GM10266 (cell line): ENCODE measurements around the gene FLYWCH1.

ENCODE experiments used
- DNase-seq: peaks from one replicate; pipeline ENCODE4 v3.0.0; 2012; ENCODE audit errors: extremely low spot score
- CTCF ChIP-seq: IDR thresholded peaks from 2 replicates; pipeline ENCODE4 v1.5.1; 2012; ENCODE audit warnings: mild to moderate bottlenecking, low read depth; ENCODE audit not compliant: control insufficient read depth, insufficient read depth; ENCODE audit errors: missing control alignments

FLYWCH1 gene

GRCh38 chr16:2949705-2950352, 38.1 kb downstream of the FLYWCH1 start:
- no peak for DNase-seq

GRCh38 chr16:2950353-2950724, 38.6 kb downstream of the FLYWCH1 start:
- DNase-seq, result no peak
- TF ChIP-seq CTCF, result no peak

More at GRCh38 chr16:2949705-2950352, 38.1 kb downstream of the FLYWCH1 start:
- TF ChIP-seq CTCF, result no peak

- no peak for DNase-seq
Measured at GRCh38 chr16:2950773-2951172, 39.0 kb downstream of the FLYWCH1 start.

GRCh38 chr16:2952679-2953078, 40.9 kb downstream of the FLYWCH1 start:
- TF ChIP-seq CTCF, result no peak
- no peak for DNase-seq

More at GRCh38 chr16:2950773-2951172, 39.0 kb downstream of the FLYWCH1 start:
- no peak for TF ChIP-seq CTCF

- no peak for TF ChIP-seq CTCF
- DNase-seq, result no peak
Measured at GRCh38 chr16:2953706-2954627, 42.2 kb downstream of the FLYWCH1 start.

GRCh38 chr16:2954656-2955381, 43.1 kb downstream of the FLYWCH1 start:
- TF ChIP-seq CTCF, result no peak

More at GRCh38 chr16:2954656-2955381, 43.1 kb downstream of the FLYWCH1 start:
- DNase-seq, result no peak
